GM19455 (cell line): ENCODE data around the gene RNF14.

Experiments used
- ATAC-seq: cut with Tn5 transposase; IDR thresholded peaks from one replicate; pipeline ENCODE4 v1.9.1; 2021; ENCODE audit not compliant: unreplicated experiment

Gene RNF14

GRCh38 chr5:141973871-141974595 is 5.1 kb downstream of the RNF14 start:
- no peak for ATAC-seq

GRCh38 chr5:141976176-141976575 is 7.3 kb downstream of the RNF14 start:
- no peak for ATAC-seq

DNA sequence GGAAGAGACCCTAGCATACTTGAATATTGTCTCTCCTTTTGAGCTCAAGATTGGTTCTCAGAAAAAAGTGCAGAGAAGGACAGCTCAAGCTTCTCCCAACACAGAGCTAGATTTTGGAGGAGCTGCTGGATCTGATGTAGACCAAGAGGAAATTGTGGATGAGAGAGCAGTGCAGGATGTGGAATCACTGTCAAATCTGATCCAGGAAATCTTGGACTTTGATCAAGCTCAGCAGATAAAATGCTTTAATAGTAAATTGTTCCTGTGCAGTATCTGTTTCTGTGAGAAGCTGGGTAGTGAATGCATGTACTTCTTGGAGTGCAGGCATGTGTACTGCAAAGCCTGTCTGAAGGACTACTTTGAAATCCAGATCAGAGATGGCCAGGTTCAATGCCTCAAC is 9.5 kb downstream of the RNF14 start:
- no peak for ATAC-seq

GRCh38 chr5:141982626-141983025 is 13.7 kb downstream of the RNF14 start:
- no peak for ATAC-seq

GRCh38 chr5:141986072-141986471 is 17.2 kb downstream of the RNF14 start:
- ATAC-seq = no peak

GRCh38 chr5:141989720-141990119 is 20.8 kb downstream of the RNF14 start:
- no peak for ATAC-seq

- no peak for ATAC-seq
Measured at GRCh38 chr5:141992349-141992963, 23.6 kb downstream of the RNF14 start.

DNA sequence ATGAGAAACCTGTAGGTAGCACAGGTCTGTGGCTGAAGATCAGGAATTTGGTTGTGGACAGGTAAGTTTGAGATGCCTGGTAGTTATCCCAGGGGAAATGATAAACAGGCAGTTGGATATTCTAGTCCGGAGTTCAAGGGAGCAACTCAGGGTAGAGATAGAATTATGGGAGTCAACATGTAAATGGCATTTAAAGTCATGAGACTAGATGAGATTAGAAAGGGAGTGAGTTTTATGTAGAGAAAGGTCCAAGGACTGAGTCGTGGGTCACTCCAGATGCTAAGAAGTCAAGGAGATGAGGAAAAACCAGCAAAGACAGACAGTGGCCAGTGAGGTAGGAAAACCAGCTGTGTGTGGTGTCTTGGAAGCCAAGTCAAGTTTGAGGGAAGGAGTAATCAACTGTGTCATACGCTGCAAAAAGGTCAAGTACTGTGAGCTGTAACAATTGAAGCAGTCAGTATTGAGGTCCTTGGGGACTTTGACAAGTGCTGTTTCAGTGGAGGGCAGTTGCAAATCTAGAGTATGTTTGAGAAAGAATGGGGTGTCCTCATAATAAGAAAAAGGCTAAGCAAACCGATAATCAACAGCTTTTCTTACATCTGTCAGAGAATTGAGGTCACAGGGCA is 25.7 kb downstream of the RNF14 start:
- no peak for ATAC-seq

GRCh38 chr5:141995656-141996055 is 26.8 kb downstream of the RNF14 start:
- ATAC-seq = no peak

DNA sequence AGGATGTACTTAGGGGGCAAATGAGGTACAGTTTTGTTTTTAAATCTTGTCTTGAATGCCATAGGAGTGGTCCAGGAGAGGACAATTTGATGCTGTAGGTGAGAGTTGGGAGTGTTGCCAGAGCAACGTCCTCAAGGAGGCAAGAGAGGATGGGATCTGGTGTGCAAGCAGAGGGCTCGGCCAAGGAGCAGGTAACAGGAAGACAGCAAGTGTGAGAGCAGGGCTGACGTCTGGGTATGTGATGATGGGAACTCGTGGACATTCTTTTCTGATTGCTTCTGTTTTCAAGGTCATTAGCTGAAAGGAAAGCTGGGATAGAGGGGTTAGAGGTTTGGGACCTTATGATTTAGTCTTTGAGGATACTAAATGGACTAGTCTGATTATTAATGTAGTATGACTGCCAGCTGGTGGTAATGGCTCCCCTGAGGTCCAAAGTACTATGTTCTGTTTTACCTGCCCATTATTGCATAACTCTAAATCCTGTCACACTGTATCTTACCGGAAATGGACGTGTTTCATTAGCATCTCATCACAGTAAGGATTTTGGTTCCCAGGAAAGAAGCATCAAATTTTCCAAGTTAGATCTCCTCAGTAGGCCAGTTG is 28.6 kb downstream of the RNF14 start:
- ATAC-seq = no peak

DNA sequence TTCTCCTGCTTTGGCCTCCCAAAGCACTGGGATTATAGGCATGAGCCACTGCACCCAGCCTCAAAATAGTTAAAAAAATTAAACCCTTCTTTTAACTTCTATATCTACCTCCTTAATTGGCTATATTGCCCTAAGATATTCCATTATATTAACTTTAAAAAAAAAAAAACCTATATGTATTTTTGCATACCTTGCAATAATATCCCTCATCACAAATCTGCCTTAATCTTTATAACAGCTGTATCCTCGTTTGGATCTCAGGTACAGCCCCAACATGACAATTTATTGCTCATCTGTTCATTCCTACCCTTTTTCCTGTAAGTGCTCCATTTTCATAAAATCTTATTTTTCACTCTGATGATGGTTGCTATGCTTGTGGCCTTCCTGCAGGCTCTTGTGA is 31.3 kb downstream of the RNF14 start:
- ATAC-seq = no peak

- no peak for ATAC-seq
Measured at GRCh38 chr5:142000704-142001484, 32.0 kb downstream of the RNF14 start.

GRCh38 chr5:142003266-142003800 is 34.4 kb downstream of the RNF14 start:
- ATAC-seq = no peak

DNA sequence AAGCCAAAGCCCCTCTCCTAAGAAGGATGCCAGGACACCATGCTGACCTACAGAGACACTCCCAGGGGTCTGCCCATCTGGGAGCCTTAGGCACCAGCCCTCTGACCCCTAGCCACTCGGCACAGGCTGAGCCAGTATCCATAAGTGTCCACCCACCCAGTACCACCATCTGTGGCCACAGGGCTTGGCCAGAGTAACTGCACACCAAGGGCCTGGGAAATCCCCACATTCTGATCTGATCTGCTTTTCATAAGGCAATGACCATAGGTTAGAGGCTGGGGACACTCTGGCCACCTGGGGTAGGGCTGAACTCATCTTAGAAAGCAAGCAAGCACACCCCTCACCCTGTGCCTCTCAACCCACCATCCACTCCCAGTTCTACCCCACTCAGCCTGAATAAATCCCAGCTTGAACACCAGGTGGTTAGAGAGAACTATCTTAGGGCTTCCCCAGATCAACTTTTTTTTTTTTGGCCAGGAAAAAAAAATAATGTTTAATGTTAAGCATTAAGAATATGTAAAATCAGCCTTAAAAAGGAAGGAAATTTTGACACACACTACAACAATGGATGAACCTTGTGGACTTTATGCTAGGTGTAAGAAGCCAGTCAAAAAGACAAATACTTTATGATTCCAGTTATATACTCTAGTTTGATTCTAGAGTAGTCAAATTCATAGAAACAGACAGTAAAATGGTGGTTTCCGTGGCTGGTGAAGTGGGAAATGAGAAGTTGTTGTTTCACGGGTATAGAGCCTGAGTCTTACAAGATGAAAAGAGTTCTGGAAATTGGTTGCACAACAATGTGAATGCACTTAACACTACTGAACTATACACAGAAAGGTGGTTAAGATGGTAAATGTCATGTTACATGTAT is 37.7 kb downstream of the RNF14 start:
- peak; percentile 57 for ATAC-seq

- no peak for ATAC-seq
Measured at GRCh38 chr5:142007237-142007544, 38.3 kb downstream of the RNF14 start.

- no peak for ATAC-seq
Measured at GRCh38 chr5:142008813-142009212, 39.9 kb downstream of the RNF14 start.

DNA sequence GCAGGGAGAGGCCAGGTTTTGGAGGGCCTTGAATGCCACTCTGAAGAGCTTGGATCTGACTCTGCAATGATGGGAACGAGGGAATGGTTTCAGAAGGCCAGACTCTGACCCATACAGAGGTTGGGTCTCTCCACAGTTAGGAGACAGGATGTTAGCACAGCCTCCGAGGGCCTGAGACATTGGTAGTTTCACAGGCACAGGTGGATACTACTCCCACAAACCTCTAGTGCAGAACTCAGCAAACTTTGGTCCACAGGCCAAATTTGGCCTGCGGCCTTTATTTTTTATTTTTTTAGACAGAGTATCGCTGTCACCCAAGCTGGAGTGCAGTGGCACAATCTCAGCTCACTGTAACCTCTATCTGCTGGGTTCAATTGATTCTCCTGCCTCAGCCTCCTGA is 41.0 kb downstream of the RNF14 start:
- ATAC-seq = no peak

DNA sequence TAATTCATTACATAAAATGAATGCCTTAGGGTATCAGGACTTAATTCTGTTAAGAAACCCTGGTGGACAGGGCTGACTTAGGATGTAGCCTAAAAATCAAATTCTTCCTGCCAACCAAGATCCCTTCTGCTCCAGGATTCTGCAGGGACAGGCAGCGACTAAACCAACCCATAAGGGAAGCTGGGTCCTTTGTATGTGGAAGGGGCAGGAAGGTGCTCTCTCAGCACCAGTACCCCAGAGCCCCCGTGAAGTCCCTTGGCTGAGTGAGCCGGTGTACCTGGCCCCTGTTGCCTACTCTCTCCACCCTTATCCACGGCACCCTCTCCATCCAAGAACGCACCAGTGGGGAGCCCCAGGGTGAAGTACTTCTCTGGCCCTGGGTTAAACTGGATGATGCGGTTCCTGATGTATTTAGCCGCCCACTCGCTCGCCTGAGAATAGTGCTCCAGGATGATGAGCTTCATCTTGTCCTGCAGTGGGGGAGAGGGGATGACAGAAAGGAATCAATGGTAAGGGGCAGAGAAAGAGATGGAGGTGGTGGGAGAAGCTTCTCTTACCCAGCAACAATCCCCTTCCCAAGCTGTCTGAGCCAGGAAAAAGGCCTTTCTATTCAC is 42.8 kb downstream of the RNF14 start:
- no peak for ATAC-seq

- ATAC-seq = no peak
Measured at GRCh38 chr5:142012186-142012785, 43.4 kb downstream of the RNF14 start.
